NCI-H82 treated with DMSO at 0.1 percent for 48 hours (cell line): ENCODE measurements around the gene APBA2.

Experiments used
- DNase-seq: peaks from one replicate; lab custom pipeline; 2025; ENCODE audit not compliant: unreplicated experiment; lab: John Stamatoyannopoulos, UW

APBA2 gene

DNA sequence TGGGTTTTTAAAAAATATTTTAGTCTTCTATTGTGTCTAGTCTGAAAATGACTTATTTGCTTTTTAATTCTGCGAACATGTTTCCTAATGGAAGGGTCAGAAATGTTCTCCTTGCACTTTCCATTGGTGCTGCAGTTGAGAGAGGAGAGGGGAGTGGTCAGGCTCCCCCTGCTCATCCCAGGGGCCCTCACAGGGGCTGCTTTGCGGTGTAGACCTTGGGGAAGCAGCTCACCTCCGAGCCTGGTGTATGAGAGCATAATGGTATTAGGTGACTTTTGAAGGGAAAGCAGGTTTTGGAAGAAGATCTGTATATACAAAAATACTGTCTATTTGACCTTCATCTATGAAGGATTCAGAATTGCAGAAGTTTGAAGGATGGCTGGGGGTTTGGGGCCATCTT lies 28.3 kb downstream of the APBA2 start:
- no peak for DNase-seq

DNA sequence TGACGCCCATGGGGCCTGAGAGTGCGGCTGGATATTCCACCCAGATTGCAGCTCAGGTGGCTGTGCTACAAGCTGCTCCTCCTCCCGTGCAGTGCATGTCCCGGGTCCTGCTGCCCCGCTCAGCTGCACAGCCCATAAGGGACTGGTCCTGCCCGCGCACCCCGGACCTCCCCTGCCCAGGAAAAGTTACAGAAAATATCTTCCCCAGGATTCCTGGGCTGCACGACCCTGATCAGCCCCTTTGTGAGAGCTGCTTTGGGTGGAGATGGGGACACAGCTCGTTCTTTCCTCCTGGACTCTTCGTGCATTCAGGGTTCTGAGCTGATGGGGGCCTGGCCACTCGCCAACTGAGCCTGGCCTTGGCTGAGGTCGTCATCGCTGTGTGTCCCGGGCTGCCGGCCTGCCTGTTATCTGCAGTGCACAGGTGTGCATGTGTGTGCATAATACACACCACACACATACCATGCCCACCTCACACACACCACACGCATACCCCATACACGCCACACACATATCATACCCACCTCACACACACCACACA lies 28.8 kb downstream of the APBA2 start:
- DNase-seq, result no peak

- DNase-seq, result no peak
Measured at GRCh38 chr15:28915041-28915810, 29.5 kb downstream of the APBA2 start.

DNA sequence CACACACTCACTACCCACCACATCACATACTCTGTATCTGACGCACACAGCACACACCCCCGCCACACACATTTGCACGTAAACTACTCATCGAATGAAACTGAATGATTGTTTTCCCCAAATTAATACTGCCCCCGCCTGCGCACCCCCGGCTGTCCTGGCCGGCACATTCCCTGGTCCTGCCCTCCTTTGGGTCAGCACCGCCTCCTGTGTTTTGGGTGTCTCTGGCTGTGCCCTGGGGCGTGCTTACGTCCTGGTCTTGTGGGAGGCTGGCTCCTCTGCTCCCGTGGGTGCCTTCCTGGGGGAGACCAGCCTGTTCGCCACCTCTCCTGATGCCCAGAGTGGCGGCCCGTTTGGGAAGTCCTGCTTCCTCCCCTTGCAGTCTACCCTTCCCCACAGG lies 30.2 kb downstream of the APBA2 start:
- DNase-seq, result no peak

- DNase-seq, result no peak
Measured at GRCh38 chr15:28917791-28918140, 32.0 kb downstream of the APBA2 start.

DNA sequence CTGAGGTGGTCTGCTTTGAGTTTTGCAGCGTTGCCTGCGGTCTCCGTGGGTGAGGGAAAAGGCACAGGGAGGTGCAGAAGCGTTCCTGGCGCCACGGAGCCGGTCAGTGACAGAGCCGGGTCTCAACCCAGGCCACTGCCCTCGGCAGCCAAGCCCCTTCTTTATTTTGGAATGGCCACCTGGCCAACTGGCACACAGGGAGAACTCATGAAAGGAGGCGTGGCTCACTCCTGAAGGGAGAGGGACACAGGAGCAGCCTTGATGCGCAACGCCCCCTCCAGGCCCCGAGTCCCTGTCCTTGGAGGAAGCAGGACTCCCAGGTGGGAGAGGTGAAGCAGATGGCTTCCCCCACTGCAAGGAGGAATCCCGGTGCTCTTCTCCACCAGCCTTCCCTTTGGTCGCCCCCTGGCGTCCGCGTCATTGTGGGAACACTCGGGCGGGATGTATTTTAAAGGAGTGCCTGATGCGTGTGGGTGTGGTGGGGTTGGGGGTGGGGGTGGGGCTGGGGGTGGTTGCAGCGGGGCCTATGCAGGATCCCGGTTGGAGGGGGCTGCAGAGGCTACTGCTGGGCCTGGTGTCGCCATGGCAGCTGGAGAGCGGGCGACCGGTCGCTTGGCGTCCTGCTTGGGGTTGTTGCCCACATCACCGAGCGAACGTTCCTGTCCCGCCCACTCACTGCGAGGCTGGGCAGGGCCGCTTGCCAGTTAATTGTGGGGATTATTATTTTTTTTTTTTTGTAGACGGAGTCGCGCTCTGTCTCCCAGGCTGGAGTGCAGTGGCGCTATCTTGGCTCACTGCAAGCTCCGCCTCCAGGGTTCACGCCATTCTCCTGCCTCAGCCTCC lies 32.6 kb downstream of the APBA2 start:
- peak; percentile 65 for DNase-seq

DNA sequence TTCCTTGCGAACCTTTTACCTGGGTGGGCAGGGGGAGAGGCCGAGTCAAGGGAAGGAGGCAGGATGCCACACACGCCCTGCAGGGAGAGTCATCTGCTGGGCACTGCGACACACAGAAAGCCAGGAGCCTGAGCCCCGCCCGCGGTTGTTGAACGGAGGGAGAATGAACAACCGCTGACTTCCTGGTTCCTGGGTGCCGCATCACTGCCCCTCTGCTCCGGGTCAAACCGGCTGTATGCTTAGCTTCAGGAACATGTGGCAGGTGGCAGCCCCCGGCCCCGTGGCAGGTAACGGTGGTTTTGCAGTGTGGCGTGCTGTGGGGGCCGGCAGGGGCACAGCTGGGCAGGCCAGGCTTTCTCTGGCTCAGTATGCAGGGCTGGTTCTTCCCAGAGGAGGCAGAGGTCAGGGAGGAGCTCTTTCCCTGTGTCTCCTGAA lies 33.4 kb downstream of the APBA2 start:
- no peak for DNase-seq

DNA sequence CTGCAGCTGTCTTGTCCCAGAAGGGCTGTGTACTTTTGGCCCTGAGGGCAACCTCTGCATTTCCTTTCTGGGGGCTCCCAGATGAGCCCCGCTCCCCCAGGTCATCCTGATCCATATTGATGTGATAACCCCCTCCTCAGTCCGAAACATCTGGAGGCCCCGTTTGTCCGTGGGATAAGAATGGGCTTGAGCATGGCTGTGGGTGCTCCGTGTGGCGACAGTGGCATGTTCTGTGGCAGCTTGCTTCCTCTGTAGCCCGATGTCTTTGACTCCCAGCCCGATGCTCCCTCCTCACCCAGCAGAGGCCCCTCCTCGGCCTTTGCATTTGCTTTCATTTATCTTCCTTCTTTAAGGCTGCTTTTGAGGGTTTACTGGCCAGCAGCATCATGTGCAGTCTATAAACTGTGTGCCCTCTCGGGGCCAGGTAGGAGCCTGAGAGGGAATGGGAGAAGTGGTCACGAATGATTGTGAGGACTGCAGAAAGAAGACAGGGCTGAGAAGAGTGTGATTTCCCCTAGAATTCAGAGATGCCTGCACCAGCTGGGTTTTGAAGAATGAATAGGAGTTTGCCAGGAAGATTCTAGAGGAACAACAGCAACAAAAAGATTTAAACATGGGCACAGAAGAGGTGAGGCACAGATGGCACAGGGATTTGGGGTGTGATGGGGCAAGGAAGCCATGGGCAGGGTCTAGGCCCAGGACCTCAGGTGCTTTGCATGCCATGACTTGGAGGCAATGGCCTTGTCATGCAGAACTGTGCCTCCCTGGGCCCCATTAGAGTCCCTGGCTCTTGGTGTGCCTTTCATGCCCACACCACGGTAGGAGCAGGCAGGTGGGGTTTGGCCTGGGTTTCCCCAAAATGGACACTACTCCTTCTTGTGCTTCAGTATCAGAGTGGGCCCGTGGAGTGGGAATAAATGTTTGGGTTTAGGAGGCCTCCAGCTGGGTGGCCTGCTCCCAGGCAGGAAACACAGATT lies 34.2 kb downstream of the APBA2 start:
- DNase-seq, result no peak

DNA sequence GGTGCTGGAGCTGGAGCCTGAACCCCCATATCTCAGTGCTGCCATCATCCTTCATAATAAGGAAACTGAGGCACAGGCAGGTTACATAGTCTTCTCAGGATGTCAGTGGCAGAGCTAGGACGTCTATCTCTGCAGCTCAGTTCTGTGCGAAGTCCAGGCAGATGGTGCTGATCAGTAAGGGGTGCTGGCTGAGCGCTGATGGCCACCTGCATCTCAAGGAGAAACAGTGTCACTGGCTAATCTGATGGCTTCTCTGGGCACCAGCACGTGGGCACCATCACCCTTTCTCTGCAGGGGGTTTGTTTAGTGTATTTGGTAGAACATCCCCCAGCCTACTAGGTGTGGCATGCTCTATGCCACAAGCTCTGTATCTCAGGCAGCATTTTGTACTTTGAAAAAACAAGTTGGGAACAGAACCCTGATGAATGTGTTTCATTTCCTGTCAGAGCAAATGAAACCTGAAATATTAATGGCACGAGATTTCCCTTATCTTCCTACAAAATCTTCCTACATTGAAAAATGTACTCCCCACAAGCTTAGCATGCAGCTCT lies 35.1 kb downstream of the APBA2 start:
- DNase-seq, result no peak

DNA sequence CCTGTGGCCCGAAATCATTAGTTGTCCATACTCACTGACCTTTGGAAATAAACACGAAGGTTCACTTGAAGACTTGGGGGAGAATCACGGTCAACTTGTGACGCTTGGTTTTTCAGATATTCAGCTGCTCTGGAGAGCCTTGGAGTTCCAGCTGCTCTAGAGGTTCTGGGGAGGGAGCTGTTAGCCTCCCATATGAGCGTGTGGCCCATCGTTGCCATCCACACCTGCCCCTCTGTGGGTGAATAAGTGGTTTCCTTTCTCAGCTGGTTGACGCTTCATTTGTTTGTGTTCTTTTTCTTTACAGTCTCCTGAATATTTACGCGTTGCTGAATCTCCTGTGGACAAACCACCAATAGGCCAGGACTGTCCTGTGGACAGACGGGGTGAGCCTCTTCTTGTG lies 35.6 kb downstream of the APBA2 start:
- DNase-seq, result no peak

- no peak for DNase-seq
Measured at GRCh38 chr15:28921919-28922706, 36.3 kb downstream of the APBA2 start.

DNA sequence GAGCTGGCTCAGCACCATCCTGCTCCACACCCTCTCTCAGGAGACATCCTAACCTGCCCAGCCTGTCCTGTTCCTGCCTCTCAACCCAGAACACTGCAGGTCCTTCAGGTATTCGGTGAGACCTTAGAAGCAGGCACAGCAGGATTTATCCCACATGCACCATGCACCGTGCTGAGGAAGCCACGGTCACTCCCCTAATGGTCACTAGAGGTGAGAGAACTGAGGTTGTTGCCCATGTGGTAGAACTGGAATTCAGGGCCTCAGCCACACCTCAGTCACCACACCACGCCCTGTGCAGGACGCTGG lies 36.9 kb downstream of the APBA2 start:
- DNase-seq, result no peak

DNA sequence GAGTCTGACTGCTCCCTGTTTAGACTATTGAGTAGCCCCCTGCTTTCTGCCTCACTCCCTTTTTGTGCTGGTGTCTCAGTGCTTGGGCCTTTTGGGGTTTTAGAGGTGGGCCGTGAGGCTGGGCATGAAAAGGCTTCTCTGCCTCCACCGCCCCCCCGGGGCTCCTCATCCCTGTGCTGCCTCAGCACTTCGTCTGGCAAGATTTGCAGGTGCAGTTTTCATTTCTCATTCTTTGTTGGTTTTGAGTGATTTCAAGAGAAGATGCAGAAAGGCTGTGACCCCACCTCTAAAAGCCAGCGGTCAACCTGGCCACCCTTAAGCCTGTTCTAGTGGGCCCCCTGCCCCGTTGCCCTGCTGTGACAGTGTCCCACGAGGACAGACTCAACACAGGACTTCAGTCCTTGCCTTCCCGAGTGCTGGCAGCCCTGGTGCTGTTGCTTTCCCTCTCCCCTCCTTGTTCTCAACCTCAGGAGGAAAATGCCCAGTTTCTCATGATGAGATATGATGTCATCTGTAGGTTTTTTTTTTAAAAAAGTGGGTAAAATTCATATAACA lies 38.0 kb downstream of the APBA2 start:
- DNase-seq, result no peak

DNA sequence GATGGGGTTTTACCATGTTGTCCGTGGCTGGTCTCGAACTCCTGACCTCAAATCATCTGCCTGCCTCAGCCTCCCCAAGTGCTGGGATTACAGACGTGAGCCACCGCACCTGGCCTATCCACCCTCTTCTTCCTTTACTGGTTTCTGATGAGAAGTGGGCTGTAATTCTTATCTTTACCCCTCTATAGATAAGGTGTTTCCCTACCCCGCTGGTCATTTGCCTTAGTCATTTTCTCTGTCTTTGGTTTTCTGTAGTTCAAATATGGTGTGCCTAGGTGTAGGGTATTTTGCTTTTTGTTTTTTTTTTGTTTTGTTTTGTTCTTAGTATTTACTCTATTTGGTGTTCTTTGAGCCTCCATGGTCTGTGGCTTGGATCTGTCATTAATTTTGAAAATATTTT lies 41.3 kb downstream of the APBA2 start:
- DNase-seq, result no peak

GRCh38 chr15:28929200-28929599 lies 43.4 kb downstream of the APBA2 start:
- DNase-seq, result no peak

DNA sequence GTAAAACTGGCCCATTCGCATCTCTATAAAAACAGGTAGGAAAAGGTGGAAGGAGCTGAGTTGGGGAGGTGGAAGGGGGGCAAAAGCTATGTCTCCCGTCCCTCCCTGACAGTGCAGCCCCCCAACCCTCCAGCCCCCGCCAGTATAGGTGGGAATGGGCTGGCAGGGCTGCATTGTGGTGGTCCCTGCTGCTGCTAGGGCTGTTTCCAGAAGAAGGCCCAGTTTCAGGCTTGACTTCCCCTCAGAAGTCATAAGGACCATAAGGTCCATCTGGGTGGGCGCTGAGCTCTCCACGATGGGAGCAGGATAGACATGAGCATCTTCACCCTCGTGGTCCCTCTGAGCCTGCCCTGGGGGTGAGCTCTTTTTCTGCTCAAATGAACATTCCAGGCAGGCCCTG lies 44.2 kb downstream of the APBA2 start:
- no peak for DNase-seq

- DNase-seq, result no peak
Measured at GRCh38 chr15:28930476-28931291, 44.9 kb downstream of the APBA2 start.

GRCh38 chr15:28931828-28932227 lies 46.1 kb downstream of the APBA2 start:
- DNase-seq, result no peak

GRCh38 chr15:28932361-28932760 lies 46.6 kb downstream of the APBA2 start:
- no peak for DNase-seq
